DOHH2 (cell line): Measurements from ENCODE around the gene RAD51B.

Experiments
- H3F3A ChIP-seq: fragments of 200-600 bp; sonication (generic), shearing (Covaris generic); 2 replicates; pipeline ENCODE4 v1.6.0; 2016; ENCODE audit warnings: antibody characterized with exemption, mild to moderate bottlenecking; ENCODE audit not compliant: control insufficient read depth, insufficient read depth
- H3K27ac ChIP-seq: fragments of 200-600 bp; sonication (generic); 2 replicates; pipeline ENCODE4 v1.5.1; 2014; ENCODE audit warnings: low read depth, mild to moderate bottlenecking, low read length, moderate library complexity
- H3K27me3 ChIP-seq: fragments of 200-600 bp; sonication (generic); 2 replicates; pipeline ENCODE4 v1.6.1; 2014; ENCODE audit warnings: mild to moderate bottlenecking, low read length, mixed read lengths; ENCODE audit not compliant: control insufficient read depth
- H3K36me3 ChIP-seq: fragments of 200-600 bp; sonication (generic); 2 replicates; pipeline ENCODE4 v1.6.1; 2014; ENCODE audit warnings: mild to moderate bottlenecking, low read length, moderate library complexity, mixed read lengths; ENCODE audit not compliant: control insufficient read depth
- H3K4me1 ChIP-seq: fragments of 200-600 bp; sonication (generic); 2 replicates; pipeline ENCODE4 v1.6.1; 2014; ENCODE audit warnings: mild to moderate bottlenecking, low read length, mixed read lengths; ENCODE audit not compliant: control insufficient read depth
- H3K4me2 ChIP-seq: fragments of 200-600 bp; sonication (generic); 2 replicates; pipeline ENCODE4 v1.6.0; 2014; ENCODE audit warnings: mild to moderate bottlenecking, low read length, moderate library complexity
- H3K4me3 ChIP-seq: fragments of 200-600 bp; sonication (generic); 2 replicates; pipeline ENCODE4 v1.5.1; 2014; ENCODE audit warnings: mild to moderate bottlenecking, low read length, mixed read lengths
- H3K79me2 ChIP-seq: fragments of 200-600 bp; sonication (generic); 2 replicates; pipeline ENCODE4 v1.6.1; 2014; ENCODE audit warnings: mild to moderate bottlenecking, low read length, mixed read lengths; ENCODE audit not compliant: control insufficient read depth
- H3K9me2 ChIP-seq: fragments of 200-600 bp; sonication (generic); replicated peaks from 2 replicates; pipeline ENCODE4 v1.6.1; 2014; ENCODE audit warnings: mild to moderate bottlenecking, low read length, mixed read lengths; ENCODE audit not compliant: control insufficient read depth
- H3K9me3 ChIP-seq: fragments of 200-600 bp; sonication (generic); 2 replicates; pipeline ENCODE4 v1.6.1; 2014; ENCODE audit warnings: antibody characterized with exemption, low read length, mixed read lengths; ENCODE audit not compliant: control insufficient read depth, insufficient read depth
- H4K20me1 ChIP-seq: fragments of 200-600 bp; sonication (generic); 2 replicates; pipeline ENCODE4 v1.6.0; 2014; ENCODE audit warnings: low read depth, mild to moderate bottlenecking, antibody characterized with exemption, low read length, moderate library complexity; ENCODE audit not compliant: control insufficient read depth, insufficient read depth
- EZH2phosphoT487 ChIP-seq: fragments of 200-600 bp; sonication (generic); IDR thresholded peaks from 2 replicates; pipeline ENCODE4 v1.6.1; 2017; ENCODE audit warnings: borderline replicate concordance, mild to moderate bottlenecking, antibody characterized with exemption, low read length, moderate library complexity, mixed read lengths
- TF ChIP-seq, protein P1 (sequence below): fragments of 200-600 bp; sonication (generic); IDR thresholded peaks from one replicate; pipeline ENCODE4 v1.5.1; 2014; ENCODE audit warnings: antibody characterized with exemption, mild to moderate bottlenecking, low read depth, low read length; ENCODE audit not compliant: poor library complexity, severe bottlenecking

RAD51B gene

GRCh38 chr14:68512088-68512487, 692.5 kb downstream of the RAD51B start:
- Histone ChIP-seq H3K27ac (no peak overlapping the region), H3K4me3 (no peak overlapping the region), H3K4me1 (peaks cover 40% of the 10 kb centered on the region), H3K4me2 (no peak overlapping the region), H3K27me3 (no peaks in the 10 kb centered on the region), H4K20me1 (no peaks in the 10 kb centered on the region), H3K9me2 (no peaks in the 10 kb centered on the region), H3K9me3 (no peaks in the 10 kb centered on the region), H3F3A (no peaks in the 10 kb centered on the region; the same call in 1 of the 2 replicates), H3K36me3 (no peaks in the 10 kb centered on the region), H3K79me2 (no peaks in the 10 kb centered on the region)
- no peak for TF ChIP-seq EZH2phosphoT487
- TF ChIP-seq, protein P1, sequence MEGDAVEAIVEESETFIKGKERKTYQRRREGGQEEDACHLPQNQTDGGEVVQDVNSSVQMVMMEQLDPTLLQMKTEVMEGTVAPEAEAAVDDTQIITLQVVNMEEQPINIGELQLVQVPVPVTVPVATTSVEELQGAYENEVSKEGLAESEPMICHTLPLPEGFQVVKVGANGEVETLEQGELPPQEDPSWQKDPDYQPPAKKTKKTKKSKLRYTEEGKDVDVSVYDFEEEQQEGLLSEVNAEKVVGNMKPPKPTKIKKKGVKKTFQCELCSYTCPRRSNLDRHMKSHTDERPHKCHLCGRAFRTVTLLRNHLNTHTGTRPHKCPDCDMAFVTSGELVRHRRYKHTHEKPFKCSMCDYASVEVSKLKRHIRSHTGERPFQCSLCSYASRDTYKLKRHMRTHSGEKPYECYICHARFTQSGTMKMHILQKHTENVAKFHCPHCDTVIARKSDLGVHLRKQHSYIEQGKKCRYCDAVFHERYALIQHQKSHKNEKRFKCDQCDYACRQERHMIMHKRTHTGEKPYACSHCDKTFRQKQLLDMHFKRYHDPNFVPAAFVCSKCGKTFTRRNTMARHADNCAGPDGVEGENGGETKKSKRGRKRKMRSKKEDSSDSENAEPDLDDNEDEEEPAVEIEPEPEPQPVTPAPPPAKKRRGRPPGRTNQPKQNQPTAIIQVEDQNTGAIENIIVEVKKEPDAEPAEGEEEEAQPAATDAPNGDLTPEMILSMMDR: no peak

DNA sequence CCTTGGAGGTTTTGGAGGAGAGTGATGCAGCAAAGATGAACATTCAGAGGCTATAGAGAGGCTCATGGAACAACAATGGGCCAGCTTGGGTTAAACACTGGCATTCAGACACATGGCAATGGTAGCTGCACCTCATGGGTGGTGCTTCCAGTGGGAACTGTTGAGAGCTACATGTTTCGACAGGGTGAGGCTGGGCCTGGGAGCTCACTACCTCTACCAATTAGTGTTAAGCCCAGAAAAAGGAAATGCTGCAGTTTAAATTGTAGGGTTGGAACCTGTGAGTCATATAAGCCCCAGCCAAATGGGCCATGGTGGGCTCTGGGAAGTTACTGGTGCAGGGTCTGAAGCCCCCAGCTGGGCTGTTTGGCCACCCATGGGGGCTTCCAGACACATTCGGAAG, 693.6 kb downstream of the RAD51B start:
- H3K36me3 ChIP-seq: no peaks in the 10 kb centered on the region
- peaks cover 33% of the 10 kb centered on the region for H3K4me1 ChIP-seq
- no peaks in the 10 kb centered on the region for H3K27me3 ChIP-seq
- no peaks in the 10 kb centered on the region for H4K20me1 ChIP-seq
- no peaks in the 10 kb centered on the region; the same call in 1 of the 2 replicates for H3F3A ChIP-seq
- no peaks in the 10 kb centered on the region for H3K79me2 ChIP-seq
- no peaks in the 10 kb centered on the region for H3K9me2 ChIP-seq
- TF ChIP-seq, protein P1: no peak
- no peak for TF ChIP-seq EZH2phosphoT487
- H3K9me3 ChIP-seq: no peaks in the 10 kb centered on the region
- H3K4me2 ChIP-seq: peak overlapping the region; percentile 54
- peak overlapping the region; percentile 62 for H3K27ac ChIP-seq
- H3K4me3 ChIP-seq: peak overlapping the region; percentile 37; the same call in 1 of the 2 replicates

GRCh38 chr14:68513838-68514607, 694.4 kb downstream of the RAD51B start:
- no peak for TF ChIP-seq EZH2phosphoT487
- TF ChIP-seq, protein P1: no peak
- Histone ChIP-seq H3K27ac (peak overlapping the region; percentile 62), H3K27me3 (no peaks in the 10 kb centered on the region), H3K4me2 (peak overlapping the region; percentile 54), H4K20me1 (no peaks in the 10 kb centered on the region), H3K4me1 (peaks cover 33% of the 10 kb centered on the region), H3K9me3 (no peaks in the 10 kb centered on the region), H3K4me3 (peak overlapping the region; percentile 37), H3K9me2 (no peaks in the 10 kb centered on the region), H3K36me3 (no peaks in the 10 kb centered on the region), H3K79me2 (no peaks in the 10 kb centered on the region), H3F3A (no peaks in the 10 kb centered on the region; the same call in 1 of the 2 replicates)
